NCI-H2196 treated with DMSO at 0.1 percent for 48 hours (cell line): ENCODE data around the gene JAZF1.
A peak's percentile ranks its signal among the peaks of the same experiment; 100 is the strongest.

Experiments used
- DNase-seq: peaks from one replicate; lab custom pipeline; 2025; ENCODE audit not compliant: unreplicated experiment; lab: John Stamatoyannopoulos, UW

JAZF1 gene

DNA sequence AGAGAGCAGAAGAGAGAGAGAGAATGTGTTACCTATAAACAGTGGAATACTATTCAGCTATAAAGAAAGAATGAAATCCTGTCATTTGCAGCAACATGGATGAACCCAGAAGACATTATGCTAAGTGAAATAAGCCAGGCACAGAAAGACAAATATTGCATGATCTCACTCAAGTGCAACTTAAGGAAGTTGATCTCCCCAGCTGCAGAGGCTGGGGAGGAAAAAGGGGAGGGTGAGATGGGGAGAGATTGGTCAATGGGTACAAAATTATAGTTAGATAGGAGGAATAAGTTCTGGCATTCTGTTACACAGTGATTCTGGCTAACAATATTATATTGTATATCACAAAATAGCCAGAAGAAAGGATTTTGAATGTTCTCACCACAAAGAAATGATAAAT is 11.2 kb upstream of the JAZF1 start:
- DNase-seq, result no peak

DNA sequence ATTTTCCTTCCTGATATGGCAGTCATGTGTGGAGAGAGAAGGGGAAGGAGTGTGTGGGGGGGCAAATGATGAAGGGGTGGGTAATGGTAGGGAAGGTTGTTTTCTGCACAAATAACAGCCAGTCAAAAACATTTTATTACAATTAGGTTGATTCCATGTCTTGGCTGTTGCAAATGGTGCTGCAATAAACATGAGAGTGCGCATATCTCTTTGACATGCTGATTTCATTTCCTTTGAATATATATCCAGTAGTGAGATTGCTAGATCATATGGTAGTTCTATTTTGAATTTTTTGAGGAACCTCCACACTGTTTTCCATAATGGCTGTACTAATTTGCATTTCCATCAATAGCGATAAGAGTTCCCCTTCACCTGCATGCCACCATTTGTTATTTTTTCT is 10.6 kb upstream of the JAZF1 start:
- DNase-seq, result no peak

DNA sequence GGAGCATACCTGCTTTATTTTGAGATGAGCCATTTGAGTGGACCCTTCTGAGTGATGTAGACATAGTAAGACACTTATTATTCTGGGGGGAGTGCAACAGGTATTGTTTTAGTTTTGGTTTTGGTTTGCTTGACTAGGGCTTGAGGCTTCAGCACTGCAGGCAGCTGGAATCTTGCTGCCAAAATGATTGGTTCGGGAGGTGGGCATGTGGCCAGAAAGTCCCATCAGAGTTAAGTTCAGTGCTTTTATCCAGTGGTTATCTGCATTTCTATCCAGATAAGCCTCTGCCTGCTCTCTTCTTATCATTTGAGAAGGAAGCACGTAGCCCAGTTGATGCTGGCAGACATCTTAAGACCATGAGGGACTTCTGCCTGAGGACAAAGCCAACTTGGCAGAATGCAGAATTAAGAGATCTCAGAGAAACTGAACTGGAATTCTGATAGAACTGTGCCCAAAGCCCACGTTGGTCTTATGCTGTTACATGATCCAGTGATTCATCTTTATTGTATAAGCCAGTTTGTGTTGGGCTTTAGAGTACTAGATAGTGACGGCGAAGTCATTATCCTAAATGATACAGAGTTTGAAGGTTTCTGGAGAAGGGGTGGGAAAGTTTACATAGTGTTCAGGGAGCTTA is 9.6 kb upstream of the JAZF1 start:
- DNase-seq, result no peak

DNA sequence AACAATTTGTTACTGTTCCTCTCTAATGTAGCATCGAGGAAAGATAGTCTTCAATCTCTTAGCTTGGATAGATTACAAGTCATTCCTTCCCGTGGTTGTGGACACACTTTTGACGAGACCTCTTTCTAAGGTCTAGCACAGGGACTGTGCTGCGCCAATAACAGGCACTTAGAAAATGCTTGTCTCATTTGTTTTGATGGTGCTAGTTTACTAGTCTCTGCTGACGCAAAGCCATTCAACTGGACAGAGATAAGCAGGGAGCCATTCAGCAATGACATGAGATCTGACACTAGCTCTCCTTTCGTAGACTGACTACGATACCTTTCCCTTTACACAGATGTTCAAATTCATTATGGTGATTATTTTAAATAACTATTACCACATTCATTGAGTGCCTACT is 6.4 kb upstream of the JAZF1 start:
- no peak for DNase-seq

GRCh38 chr7:28183627-28184026 is 3.0 kb upstream of the JAZF1 start:
- DNase-seq, result no peak

DNA sequence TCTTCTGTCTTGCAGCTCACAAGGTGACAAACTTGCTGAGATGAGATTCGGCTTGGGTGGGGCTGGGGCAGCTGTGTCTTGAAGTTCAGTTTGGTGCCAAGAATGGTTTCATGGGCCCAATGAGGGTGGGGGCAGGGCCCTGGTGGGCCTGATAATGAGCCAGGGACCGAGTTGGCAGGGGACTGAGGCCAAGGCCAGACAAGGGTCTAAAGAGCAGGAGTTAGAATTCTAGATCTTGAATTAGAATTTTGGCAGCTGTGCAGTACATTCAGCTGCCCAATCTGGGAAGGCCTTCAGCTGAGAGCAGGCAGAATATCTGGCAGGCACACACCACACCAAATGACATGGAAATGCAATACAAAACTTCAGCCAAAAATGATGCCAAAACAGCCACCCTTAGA is 1.5 kb upstream of the JAZF1 start:
- no peak for DNase-seq

DNA sequence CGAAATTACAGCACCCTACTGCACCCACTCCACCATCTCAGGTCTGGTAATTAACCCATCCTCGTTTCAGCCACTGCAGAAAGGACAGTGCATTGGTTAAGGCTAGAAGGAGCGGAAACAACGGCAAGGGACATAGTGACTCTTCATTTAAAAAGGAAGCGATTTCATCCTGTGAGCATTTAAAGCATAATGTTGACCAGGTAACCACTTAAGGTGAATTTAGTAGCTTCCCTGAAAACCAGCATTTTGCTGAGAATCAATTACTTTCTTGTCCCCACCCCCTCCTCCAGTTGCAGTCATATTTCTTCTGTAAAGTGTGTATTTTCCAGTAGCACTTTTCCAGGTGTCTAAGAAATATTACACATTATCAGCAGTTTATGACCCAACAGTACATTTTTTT is 821 bp upstream of the JAZF1 start:
- DNase-seq, result no peak

DNA sequence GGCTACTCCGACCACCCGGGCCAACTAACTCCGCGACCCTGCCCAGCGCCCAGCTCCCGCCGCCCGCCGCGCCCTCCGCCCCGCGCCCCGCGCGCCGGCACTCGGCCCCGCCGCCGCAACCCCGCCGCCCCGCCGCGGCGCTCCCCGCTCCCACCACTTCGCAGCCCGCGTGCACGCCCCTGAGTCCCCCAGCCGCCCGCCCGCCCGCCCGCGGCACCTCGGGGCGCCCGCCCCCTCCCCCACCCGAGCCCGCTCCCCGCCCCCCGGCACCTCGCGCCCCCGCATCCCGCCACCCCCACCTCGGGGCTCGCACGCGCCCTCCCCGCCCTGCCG is 598 bp downstream of the JAZF1 start:
- no peak for DNase-seq

DNA sequence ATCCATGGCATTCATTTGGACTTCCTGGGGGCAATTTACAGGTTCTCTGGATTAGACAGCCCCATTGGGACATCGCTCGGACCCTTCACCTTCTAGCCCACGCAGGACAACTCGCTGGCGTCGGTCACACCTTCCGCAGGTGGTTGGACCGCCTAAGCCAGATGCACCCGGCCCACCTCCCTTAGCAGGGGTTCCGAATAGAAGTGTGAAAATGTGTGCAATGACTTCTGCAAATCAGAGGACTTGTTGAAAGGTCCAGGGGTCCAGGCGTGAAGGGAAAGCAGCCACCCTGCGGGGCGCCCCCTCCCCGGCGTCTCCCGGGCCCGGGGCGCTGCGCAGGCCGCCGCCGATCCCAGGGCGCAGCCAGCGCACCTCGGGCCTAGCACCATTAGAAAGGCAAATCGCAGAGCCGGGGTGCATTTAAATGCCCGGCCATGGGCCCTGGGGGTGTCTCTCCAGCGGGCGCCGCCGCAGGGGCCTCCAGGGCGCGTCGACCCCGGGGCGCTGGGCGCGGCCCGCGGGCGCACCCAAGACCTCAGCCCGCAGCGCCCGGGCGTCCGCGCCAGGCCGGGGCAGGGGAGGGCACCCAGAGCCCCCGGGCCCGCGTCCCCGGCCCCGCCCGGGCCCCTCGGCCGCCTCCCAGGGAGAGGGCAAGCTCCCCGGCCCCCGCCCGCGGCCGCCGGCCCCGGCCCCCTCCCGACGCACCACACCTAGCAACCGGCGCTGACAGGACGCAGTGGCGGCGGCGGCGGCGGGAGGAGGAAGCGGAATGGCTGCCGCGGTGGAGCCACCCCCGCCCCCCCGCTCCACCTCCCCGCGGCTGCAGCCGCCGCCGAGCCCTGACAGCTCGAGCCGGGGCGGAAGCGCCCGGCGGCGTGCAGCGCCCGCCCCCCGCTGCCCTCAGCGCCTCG is 1.2 kb downstream of the JAZF1 start:
- peak; percentile 43 for DNase-seq

DNA sequence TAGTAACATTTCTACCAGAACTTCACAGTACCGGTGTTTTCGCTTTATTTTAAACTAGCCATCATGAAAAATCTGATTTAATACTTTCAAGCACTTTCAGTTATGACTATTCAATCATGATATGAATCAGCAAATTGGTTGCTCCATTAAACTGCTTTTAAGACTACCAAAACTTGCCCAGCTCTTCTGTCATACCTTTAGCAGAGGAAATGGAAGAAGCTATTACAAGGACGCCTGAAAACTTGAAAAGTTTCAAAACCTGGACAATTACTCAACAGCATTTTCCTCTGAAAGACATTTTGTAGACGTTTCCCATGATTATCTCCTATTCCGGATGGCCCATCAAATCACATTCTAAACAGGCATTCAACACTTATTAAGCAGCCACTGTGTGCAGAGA is 2.0 kb downstream of the JAZF1 start:
- DNase-seq, result no peak

- no peak for DNase-seq
These were observed 2.8 kb downstream of the JAZF1 start for GRCh38 chr7:28177836-28178235.

DNA sequence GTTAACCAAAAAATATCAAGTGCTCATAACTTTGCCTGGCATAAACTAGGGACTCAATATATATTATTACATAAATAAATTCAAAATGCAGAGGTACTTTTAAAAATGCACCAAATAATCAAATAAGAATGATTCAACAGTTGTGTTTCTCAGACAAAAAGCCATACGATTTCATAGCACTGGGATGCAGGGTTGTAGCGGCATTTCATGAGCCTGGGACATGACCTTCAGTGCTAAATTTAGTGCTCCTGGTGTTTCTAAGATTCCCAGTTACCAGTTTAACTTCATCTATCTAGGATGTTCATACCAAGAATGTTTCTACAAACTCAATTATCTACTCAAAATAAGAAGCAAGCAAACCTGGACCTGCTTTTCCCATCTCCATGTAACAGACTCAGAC is 4.0 kb downstream of the JAZF1 start:
- DNase-seq, result no peak

GRCh38 chr7:28176174-28176573 is 4.4 kb downstream of the JAZF1 start:
- DNase-seq, result no peak

GRCh38 chr7:28174901-28175661 is 5.5 kb downstream of the JAZF1 start:
- no peak for DNase-seq

DNA sequence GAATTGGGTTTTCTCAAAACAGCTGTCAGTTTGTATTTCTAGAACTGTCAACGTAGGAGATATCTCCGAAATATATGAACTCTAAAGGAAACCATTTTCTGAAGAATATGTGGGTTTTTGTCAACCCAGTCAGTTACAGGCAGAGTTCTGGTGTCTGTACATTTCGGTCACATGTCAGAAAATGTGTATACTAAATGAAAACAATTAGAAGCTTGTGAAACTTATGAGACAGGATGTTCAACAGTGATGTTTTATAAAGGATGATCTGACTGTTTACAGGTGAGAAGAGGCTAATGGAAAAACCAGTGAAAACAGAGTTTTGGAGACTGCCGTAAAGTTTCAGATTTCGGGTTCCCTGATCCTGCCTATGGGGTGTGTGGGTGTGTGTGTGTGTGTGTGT is 6.2 kb downstream of the JAZF1 start:
- no peak for DNase-seq

DNA sequence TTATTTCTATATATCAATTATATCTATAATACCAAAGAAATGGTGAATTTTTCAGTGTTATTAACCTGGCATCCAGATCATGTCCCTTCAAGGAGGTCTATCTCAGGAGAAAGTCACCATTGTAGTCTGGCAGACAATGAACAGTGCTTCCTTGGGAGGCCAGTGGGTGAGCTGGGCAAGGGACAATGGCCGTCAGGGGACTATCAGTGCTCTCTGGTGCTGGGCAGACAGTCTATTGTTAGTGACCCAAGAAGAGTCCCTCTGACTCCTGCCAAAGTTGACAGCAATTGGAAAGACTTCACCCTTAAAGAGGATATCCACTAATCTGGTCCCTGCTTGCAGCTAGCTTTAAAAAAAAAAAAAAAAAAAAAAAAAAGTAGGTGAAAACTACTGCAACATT is 7.1 kb downstream of the JAZF1 start:
- DNase-seq, result no peak

- no peak for DNase-seq
These were observed 7.6 kb downstream of the JAZF1 start for GRCh38 chr7:28172958-28173357.

DNA sequence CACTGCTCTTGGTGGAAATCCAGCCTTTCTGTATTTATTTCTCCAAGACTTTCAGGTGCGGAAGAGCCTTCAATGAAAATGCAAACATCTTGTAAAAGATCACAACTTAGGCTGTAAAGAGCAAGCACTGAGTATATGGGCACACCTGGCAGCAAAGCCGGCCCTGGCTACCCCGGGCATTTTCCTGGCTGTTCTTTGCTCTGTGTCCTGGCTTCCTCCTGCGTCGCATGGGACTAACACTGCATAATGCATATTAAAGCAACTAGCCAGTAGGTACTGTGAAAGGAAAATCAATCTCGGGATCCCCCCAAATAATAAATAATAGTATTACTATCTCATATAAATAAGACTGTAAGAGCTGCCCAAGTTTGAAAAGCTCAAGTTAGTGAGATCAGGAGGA is 9.9 kb downstream of the JAZF1 start:
- no peak for DNase-seq

DNA sequence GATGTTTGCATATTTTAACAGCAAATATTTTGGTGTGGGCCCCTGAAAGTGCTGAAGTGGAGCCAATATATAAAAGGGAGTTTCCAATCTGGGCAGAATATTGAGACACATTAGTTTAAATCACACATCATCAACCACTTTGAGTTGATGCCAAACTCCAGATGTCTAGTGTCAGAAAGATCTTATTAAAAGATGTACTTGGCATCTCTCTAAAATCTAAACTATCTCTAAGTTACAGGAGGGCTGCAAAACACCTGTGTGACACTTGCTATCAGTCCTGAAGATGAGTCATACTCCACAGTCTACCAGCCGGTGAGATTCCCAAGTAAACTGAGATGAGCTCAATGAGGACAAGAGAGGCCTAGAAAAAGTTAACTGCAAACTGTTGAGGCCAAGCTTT is 11.4 kb downstream of the JAZF1 start:
- no peak for DNase-seq

DNA sequence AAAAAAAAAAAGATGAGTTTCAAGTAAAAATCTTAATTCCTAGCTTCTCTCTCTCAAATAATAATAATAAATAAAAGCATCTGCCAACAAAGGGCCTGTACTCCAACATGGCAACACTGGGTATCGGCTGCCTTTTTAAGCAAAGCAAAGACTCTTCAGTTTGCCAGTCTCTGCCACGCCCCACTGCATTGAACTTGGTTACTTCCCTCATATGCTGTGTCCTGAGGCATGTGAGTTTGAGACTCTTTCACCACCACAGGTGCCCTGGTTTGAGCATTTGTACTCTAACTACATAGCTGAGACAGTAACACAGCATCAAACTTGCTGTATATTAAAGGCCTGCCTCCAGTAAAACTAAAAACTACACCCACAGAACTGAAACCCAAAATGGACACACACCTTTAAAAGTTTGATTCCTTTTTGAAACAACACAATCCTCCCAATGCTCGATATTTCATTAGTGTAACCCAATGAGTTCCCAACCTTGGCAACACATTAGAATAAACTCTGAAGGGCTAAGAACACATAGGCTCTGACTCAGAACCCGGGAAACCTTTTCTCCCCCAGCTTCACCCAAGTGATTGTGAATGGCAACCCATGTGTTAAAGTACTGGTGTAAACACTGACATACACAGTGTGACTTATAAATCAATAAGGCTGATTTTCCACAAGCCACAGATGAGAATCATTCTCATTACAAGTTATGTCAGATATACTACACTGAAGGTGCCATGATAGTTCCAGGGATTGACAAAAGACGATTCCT is 12.0 kb downstream of the JAZF1 start:
- DNase-seq, result no peak

DNA sequence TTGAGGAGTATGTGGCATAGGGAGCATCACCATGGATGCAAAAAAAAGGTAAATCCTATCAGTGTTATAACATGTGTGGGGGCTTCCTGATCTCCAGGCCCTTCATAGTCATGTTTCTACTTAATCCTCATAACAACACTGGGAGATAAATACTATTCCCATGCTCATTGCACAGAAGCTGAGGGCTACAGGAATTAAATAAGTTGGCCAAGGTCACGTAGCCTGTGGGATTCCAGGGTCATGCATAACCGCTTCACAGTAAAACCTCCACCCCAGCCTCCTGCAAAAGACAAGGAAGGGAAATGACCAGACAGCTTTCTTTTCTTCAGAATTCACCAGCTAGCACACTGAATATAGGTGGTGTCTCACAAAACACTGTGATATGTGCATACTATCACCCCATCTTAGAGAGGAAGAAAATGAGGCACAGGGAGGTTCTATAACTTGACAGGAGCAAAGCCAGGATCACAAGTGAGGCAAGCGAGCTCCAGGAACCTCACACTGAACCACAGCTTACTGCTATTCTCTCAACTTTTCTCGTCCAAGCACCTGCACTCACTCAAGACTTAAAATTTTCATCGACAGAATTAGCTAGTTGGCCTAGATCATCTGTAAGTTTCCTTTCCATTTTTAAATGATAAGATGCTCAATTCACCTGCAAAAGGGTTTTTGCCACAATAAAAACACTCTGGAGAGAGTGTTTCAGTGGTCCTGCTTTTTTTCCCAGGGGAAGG is 13.4 kb downstream of the JAZF1 start:
- no peak for DNase-seq
